Renal cortical epithelial cell (primary cell): ENCODE measurements around the gene RBM18. TPM values are rescaled to one million over a fixed set of nuclear protein-coding genes. Genes with fewer than 3 reads are reported as not detected.

ENCODE experiments used
- DNase-seq: peaks from one replicate; pipeline ENCODE4 v3.0.0-alpha.2; 2011; ENCODE audit warnings: low read depth
- total RNA-seq: library from RNA; depleted of rRNA; stranded (reverse); fragments of >200 nt; gene quantifications from 2 replicates; pipeline ENCODE4 v1.2.3, GENCODE V29; 2014

The RBM18 gene
- total RNA-seq, 1 donor from 2014 or later = 16.0 TPM

DNA sequence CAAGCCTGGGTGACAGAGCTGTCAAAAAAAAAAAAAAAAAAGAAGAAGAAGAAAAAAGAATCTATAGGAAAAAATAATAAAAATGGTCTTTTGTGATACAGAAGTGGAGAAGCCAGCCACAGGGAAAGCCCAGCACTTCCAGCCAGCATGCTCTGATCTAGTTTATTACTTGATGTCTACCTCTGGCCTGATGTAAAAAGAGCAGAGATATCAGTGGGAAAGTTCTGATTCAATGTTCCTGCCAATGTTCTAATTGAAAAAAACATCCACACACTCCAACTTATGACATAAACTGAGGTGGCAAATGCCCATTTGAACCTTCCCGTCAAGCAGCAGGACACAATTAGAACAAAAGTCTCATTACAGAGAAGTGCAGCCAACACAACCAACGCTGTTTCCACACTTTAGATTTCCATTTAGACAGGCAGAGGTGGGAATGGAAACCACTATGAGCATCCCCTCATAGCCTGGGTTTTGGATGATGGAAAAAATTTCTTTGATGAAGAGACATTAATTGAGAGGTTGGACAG lies 5.7 kb downstream of the RBM18 start:
- no peak for DNase-seq

DNA sequence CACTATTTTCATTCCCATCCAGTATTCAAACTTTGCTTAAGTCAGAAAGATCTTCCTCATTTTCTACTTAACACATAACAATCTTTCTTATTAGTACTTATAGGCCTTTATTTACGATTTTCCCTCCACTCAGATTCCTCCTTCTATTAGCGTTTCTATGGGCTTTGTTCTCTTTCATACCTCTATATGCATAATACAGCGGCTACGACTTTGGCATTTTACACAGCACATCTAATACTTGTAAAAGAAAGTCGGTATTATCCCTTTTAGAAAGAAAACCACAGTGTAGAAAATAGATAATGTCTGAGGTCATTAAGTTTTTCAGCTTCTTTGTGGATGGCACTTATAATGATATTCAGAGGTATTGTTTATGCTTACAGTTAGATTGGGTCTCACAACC lies 8.4 kb downstream of the RBM18 start:
- DNase-seq = no peak

DNA sequence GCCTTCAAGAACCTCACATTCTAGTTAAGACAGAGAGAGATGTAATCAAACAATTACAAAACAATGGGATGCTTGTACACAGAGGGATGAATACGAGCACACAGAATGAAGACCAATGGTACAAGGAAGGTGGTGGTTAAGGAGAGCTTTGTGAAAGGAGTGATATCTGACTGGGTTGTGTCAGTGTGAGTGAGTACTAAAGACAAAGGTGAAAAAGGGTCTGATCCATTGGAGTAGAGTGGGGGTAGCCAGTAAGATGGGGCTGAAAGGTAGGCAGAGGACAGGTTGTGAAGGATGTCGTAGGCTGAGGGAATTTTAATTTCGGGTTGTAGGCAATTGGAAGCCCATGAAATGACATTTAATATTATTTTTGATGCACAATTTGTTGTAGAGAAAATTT lies 9.9 kb downstream of the RBM18 start:
- DNase-seq = no peak

DNA sequence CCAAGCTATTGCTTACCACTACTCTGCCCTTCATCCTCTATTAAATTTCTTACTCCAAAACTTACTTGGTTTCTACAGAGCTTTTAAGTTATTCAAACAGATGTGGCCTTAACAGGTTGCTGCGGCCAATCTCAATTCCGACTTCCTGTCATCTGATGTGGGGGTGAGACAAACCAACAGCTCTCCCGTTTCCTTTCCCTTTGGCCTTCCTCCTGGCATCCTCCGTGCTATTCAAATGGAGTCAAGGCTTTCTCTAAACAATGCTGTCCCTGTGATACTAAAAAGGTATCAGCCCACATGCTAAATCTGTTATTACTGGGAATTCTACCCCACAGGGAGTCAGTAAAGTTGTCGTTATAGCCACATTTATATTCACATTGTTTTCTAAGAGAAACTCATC lies 11.8 kb downstream of the RBM18 start:
- DNase-seq = no peak

DNA sequence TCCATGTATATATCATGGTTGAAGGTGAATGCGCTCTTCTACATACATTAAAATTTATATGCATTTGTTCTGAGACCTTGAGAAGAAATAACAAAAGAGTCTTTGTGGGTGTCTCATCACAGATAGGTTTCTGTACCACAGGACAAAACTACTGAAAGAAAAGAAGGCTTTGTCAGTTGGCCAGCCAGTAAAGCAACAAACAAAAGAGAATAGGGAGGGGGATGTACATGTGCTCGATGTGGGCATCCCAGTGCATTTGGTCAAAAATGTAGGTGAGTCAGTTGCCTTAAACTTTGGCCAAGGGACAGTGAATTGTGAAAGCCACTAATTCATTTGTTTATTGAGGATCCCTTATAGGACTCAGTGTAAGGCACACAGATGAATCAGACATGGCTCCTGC lies 13.3 kb downstream of the RBM18 start:
- no peak for DNase-seq

DNA sequence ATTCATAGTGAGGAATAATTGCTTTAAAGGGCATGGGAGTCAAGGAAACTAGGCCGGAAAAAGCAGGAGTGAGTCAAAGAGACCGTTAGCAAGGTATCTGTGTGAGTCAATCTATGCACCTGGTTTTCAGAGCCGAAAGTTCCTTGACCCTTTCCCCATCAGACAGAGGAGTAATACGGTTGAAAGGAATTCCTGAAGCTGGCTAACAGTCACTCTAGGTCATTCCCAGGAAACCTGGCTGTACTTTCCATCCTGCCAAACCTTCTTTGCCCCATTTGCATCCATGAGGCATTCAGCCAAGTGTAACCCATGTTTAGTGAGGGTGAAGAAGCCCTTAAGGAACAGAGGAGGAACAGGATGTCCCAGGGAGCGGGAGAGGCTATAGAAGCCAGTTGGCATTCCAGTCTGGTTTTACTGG lies 16.2 kb downstream of the RBM18 start:
- peak; percentile 91 for DNase-seq

DNA sequence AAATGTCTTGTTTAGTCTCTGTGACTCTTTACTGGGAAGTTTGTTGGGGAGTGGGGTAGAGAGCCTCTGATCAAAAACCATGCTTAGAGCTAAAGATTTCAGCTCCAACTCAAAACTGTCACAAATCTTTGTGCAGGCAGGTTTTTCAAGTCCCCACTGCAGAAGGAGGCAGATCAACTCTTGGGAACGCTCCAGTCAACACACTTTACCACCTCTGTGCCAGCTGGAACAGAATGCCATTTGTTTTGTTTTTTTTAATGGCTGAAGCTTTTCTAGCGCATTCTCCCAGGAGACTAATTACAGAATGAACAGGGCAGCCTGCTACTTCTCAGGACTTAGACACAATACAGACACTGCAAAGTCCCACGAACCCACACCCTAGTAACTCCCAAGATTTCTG lies 18.0 kb downstream of the RBM18 start:
- no peak for DNase-seq

DNA sequence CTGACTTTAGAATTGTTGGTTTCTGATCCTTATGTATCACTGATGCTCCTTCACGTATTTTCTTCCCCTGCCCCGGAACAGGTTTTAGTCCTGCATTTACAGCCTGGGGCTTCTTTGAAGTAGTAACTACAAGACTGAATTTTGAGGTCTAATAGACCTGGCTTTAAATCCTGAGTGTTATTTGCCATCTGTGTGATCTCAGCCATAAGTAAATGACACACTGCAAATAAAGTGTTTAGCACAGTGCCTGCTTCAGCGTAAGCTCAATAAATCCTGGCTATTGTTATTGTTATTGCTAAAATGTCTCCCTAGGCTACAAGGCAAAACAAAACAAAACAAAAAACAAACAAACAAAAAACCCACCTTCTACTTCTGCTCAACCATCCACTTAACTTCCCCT lies 20.3 kb downstream of the RBM18 start:
- no peak for DNase-seq

DNA sequence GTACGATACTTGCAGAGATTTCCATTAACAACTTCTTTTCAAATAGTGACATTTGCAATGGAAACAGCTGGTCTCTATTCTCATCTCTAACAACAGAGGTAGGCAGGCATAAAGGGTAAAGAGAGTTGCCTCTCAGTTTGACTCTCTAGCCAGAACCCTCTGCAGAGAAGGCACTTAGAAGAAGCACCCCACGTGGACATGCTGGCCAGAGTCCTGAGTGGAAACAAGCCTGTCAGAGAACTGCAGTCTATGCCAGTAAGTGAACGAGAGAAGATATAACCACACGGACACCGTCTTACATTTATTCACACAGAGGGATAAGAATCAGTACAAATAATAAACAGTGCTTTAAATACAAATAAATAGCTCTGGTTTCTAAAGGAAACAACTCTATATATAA lies 24.9 kb downstream of the RBM18 start:
- DNase-seq = no peak

DNA sequence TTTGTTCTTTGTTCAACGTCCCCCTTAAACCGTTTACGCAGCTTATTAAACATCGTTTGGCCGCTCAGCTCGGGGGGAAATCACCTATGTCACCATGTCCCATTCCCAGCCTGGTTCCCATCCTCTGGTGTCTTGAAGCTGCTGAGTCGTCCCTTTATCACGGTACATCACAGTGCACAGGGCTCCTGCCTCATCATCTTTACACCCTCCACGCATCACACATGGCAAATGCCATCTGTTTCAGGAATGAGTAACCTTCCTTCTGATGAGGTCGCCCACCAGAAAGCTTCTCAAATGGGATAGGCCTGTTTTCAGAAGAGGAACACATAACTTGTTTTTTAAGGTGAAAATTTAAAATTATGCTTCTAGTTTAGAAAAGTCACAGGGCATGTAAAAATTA lies 28.0 kb downstream of the RBM18 start:
- no peak for DNase-seq

DNA sequence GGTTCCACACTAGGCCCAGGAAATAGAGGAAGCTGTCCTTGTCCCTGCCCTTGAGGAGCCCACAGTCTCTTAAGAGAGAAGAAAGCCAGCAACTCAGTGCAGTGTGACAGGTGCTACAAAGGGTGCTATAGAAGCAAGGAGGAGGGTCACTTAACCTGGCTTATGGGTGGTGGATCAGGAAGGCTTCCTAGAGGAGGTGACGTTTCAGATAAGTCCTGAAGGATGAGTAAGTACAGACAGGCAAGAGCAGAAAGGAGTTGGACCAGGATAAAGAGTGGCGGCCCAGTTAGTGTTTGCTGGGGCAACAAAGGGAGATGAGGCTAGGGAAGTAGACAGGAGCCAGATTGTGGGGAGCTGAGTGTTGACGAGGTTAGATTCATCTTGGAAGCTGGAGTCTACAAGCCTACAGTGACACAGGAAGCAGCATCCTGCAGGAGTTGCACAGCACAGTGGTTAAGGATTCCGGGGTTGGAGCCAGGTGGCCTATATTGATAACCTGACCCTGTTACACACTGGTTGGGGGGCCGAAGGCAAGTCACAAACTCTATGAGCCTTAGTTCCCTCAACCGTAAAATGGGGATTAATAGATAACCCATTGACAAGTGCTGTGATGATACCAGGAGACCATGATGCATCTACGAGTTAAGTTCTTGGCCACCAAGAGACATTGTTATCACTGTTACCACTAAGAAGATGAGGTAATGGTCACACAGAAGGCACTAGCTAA lies 30.5 kb downstream of the RBM18 start:
- DNase-seq = no peak

DNA sequence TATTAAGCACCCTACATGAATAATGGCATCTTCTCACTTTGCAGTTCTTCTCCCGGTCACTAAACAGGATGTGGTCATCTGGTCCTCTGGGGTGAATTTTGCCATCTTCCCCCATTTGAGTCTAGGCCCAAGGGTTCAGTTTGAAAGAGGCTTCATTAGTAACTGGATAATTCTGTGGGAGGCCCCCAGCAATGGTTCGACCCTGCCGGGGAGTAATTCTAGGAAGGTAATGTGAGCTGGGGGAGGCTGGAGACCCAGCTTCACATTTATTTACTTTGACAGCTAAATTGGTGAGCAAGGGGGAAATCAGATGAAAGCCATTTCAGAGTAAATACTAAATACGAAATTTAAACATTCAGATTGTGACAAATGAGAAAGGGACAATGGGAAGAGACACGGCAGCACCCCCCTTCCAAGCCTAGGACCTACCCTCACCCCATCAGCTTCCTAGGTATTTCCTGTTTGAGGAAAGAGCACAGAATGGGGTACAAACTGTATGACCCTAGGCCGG lies 31.8 kb downstream of the RBM18 start:
- no peak for DNase-seq

DNA sequence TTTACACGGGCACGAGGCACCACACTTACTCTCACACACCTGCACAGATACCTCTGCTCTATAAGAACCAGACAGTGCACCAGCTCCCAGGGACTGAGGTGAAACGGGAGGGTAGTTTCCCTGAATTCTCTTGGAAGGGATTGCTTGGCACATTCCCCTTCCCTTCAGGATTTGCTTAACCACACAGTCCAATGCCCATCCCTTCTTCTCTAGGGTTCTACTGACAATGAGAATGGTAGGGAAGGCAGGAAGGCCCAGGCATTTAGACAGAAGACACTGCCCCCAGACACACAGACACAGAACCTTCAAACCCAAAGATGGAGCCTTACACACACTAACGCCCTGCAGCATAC lies 35.2 kb downstream of the RBM18 start:
- no peak for DNase-seq

DNA sequence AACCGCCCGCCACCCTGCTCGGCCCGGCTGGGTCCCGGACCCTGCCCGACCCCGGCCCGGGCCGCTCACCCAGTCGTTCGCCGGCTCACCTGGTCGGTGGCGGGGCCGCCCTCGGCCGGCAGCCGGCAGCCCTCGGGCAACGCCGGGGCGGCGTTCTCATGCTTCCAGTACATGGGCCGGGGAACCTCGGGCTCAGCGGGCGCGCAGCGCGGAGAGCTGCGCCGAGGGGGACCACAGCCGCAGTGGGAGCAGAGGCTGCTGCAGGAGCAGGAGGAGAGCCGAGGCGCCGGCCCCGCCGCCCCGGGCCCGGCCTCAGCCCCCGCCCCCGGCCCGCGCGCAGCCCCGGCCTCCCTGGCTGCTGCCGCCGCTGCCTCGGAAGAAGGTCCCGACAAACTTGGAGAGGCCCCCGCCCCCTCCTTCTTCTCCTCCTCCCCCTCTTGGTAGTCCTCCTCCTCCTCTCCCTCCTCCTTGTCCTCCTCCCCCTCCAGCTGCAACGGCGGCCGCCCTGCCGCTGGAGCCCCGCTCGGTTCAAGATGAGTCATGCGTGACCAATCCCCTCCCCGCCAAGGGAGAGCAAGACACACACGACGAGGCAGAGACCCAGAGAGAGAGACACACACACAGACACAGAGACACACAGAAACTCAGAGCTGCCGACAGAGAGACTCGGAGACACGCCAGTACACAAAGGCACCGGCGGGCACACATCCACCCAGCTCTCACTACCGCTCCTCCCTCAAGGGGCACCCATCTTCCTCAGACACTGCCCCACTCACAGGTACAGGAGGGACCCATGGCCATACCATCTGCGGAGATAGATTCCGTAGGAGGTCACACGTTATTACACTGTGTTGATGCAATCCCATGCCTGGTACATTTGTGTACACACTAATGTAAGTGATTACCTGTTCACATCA lies 35.8 kb downstream of the RBM18 start, which contains the start of gene LHX6:
Gene LHX6 (minus strand): TSS at position 390 of the 917 bp plus-strand sequence. CDS start 217 bp downstream, at position 173.
- DNase-seq = no peak

DNA sequence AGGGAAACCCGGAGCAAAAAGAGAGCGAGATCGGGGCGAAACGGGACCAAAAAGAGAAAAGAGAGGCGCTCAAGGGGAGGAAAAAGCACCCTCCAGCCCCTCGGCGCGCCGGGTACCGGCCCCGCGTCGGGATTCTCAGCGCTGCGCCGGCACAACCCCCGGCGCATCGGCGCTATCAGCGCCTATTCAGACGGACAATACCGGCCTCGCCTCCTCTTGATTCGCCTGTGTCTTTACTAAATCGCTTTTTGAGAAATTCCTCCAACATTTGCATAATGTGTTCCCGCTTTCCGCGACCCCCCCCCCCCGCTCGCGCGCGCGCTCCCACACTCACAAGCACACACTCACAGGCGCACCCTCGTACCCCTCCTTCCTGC lies 36.5 kb downstream of the RBM18 start:
- DNase-seq = no peak

DNA sequence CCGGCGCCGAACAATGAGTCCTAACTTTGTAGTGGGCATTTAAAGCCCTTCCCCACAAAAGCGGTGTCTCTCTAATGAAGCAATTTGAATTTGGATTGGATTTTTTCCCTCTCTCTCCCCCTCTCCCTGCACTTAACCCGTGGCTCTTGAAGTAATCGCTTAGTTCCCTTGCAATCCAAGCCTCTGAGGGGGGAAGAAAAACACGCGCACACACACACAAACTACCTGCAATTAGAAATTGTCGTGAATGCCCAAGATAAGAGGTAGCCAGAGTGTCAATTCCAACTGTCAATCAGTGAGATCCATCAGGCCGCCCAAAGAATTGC lies 37.1 kb downstream of the RBM18 start:
- no peak for DNase-seq

DNA sequence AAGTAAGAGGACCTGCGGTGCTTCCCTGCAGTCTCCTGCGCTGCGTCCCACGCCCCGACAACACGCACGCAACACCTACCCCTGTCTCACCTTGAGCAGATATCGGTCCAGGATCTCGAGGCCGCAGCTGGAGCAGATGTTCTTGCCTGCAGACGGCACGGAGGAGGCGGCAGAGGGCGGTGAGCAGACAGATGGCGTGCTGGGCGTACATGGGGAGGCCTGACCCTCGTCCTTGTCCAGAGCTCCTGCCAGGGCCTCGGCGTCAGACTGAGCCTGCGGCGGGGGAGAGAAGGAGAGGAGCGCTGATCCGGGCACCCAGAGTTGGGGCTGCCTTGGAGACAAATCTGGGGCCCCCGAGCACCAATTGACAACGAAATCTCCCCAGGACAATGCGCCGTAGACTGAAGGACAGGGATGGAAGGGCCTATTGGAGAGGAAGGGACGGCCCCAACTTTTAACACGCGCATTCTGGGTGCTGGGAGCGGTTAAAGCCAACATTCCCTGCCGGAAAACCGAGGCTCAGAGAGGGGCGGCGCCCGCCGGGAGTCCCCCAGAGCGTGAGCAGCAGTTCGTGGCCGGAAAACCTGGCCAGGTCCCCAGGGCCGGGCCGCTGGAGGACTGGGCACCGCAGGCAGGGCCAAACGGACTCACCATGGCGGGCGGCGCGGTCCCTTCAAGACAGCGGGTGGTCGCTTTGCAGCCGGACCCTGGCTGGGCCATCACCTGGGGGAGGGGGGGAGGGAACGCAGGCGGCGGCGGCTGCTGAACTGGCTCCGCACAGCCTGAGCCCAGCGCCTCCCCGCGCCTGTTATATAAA lies 37.7 kb downstream of the RBM18 start:
- no peak for DNase-seq

DNA sequence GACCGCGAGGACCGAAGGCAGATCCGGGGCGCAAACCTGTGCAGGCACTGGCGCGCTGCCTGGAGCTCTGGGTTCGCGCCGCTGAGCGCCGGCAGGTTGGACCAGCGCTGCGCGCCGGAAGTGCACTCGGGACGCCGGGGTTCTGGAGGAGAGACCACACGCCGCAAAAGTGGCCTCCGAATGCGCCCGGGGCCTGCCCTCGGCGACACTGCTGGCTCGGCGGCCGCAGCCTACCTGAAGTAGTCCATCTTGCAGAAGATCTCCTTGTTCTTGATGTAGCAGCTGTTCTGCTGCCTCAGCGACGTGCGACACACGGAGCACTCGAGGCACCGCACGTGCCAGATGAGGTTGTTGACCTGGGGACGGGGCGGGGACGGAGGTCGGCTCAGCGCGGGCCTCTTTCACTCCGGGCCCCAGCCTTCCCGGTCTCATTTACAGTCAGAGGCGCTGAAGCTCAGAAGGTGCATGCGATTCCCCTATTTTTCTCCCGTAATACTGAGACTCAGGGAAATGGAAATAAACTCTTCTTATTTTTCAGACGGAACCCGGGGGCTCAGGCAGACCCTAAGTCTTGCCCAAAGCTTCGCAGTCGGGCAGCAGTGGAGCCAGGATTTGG lies 38.4 kb downstream of the RBM18 start:
- no peak for DNase-seq

DNA sequence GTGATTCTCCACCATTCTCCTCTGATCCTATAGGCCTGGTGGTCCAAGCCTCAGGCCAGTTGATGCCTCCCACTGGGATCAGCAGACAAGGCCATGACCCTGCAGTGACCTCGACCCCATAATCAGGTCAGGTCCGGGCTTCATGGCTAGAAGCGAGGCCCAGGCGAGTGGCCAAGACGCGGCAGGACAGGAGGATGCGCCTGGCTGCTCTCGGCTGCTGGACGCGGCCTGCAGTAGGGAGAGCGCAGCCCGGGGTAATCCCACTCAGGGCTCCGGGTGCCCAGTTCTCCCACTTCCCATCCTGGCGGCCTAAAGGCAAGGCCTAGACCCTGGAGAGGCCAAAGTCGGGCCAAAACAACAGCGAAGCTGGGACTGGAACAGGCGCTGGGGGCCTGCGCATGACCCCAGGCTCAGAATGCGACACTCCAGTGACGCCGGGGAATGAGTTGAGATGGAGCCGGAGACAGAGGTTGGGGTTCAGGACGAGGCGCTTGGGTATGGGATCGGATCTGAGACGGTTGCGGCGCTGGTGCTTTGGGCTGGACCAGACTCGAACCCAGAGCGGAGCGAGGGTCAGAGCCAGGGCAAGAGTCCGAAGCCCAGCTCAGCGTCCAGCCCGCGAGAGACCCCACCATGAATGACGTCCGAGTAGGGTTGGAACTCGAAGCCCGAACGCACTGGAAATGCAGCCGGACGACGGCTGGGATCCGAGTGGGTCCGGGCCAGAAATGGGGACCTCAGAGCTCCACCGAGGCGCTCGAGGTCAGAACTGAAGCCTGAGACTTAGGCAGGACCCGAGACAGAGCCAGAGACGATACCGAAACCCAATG lies 39.1 kb downstream of the RBM18 start:
- DNase-seq = no peak

DNA sequence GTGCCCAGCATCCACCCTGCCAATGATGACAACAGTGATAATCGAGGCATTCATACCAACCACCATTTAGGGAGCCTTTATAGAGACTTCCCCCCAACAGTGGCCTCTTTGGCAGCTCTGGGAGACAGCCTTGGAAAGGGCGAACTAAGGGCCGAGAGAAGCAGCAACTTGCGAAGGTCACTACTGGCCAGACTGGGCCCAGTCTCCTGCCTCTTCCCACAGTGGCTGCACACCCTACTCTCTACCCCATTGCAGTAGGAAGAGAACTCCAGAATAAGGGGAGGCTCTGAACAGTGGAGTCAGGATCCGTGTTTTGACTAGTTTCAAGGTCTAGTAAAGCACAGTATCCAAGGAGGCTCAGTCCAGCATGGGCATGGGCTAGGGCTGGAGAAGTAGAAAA lies 41.2 kb downstream of the RBM18 start:
- DNase-seq = no peak

DNA sequence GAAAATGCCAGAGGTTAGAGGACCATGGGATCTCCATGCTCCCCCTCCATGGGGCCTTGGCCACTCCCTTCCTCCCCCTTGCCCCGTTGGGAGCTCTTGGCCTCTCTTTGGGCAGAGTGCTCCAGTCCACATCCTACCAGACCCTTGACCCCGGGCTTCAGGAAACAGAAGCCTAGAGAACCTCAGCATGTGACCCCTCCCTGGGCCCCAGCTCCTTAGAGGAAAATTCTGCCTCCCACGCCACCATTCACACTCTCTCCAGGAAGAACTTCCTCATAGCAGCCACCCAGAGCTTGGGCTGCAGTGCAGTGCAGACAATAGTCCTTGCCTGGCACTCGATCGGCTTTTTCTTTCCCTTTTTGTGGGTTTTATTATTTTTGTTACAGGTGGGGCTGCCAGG lies 41.8 kb downstream of the RBM18 start:
- DNase-seq = no peak
